GM12875 (cell line): ENCODE data around the gene MAST4.

Experiments
- H3K4me3 ChIP-seq: one replicate; pipeline ENCODE4 v1.5.1; 2011; ENCODE audit warnings: low read depth, low read length, control low read depth
- CTCF ChIP-seq: IDR thresholded peaks from 2 replicates; pipeline ENCODE4 v1.5.1; 2011; ENCODE audit warnings: low read depth, mild to moderate bottlenecking, control low read depth, inconsistent platforms, low read length, moderate library complexity, borderline replicate concordance; ENCODE audit not compliant: insufficient read depth

MAST4 gene

GRCh38 chr5:67102708-67103107, 506.5 kb downstream of the MAST4 start:
- no peak for TF ChIP-seq CTCF
- no peak overlapping the region for H3K4me3 ChIP-seq

GRCh38 chr5:67104859-67105258, 508.7 kb downstream of the MAST4 start:
- TF ChIP-seq CTCF, result no peak
- H3K4me3 ChIP-seq, result no peak overlapping the region

DNA sequence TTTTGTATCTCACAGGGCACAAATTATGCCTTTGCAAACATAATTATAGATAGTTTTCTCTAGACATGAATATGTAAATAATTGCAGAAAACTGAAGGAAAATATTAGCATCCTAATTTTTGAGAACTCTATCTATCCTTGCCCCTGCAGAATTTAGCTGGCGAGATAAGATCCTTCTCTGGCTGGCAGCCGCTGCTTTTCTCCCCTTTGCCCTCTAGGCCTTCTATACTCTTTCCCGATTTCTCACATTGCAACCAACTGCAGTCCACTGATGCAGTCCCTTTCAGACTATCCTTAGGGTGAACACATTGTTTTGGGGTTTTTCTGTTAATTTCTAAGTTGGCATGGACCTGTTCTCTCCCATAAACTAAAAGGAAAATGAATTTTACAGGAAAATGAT, 509.1 kb downstream of the MAST4 start:
- TF ChIP-seq CTCF, result no peak
- no peak overlapping the region for H3K4me3 ChIP-seq

DNA sequence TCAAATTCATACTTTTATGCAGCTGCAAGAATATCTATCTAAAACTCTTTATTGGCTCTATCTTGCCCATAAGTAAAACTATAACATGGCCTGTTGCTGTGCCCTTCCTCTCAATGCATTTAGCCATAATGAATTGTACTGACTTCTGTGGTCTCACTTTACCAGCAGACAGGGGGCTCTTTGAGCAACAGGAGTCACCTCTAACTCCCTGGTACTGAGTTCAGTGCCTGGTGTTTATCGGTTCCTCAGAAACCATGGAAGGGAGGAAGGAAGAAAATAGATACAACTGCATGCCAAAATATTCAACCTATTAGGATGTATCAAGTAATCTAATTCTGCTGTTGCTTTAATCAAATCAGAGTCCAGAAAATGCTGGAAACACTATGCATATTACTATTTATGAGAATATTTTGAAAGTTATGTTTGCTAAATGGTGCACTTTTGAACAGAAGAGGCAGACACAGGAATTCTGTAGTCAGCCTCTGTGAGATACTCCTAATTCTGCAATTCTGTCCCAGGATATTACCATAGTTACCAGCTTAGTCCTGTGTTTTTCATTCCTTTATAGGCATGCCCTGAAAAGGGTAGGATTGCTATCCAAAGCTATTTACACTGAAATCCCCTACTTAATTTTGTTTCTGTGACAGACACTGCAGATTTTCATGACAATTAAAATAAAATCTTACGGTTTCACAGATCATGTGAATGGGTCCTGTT, 510.6 kb downstream of the MAST4 start:
- no peak for TF ChIP-seq CTCF
- no peak overlapping the region for H3K4me3 ChIP-seq

DNA sequence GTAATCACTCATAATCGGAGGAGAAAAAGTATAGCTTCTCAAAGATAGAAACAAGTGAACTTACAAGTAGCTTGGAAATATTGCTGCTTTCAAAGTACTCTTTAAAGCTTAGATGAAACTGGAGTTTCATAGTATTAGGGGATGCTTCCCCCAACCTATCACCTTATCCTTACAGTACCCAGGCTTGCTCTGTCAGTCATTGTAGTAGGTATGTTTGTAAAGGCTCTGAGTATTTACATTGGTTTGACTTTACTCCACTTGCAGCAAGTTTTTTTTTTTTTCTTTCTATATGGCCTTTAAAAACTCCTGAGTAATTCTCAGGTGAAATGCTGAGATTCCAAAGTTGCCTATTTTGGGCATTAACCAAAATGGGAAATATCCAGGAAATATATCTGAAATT, 515.6 kb downstream of the MAST4 start:
- no peak for TF ChIP-seq CTCF
- no peak overlapping the region for H3K4me3 ChIP-seq

- no peak overlapping the region for H3K4me3 ChIP-seq
- TF ChIP-seq CTCF, result no peak
Measured at GRCh38 chr5:67115246-67115645, 519.1 kb downstream of the MAST4 start.

DNA sequence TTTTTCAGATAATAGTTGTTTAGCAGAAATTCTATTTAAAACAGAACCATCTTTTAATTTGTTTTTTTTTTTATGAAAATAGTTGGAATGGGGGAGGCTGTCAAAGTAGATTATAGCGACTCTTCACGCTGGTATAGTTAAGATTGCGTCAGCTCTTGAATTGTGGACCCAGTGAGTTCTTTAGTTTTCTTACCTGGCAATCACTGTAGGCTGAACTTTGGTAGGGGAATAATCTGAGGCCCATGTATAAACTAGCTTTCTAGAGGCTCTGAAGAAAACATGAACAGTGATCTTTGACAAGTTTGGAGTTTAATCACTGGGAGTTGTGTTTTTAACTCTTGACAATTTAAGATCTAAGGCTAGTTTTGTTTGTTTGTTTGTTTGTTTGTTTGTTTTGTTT, 519.6 kb downstream of the MAST4 start:
- no peak for TF ChIP-seq CTCF
- no peak overlapping the region for H3K4me3 ChIP-seq
